ENCODE measurements around the gene ALPL.
A peak's percentile ranks its signal among the peaks of the same experiment; 100 is the strongest.

DNA sequence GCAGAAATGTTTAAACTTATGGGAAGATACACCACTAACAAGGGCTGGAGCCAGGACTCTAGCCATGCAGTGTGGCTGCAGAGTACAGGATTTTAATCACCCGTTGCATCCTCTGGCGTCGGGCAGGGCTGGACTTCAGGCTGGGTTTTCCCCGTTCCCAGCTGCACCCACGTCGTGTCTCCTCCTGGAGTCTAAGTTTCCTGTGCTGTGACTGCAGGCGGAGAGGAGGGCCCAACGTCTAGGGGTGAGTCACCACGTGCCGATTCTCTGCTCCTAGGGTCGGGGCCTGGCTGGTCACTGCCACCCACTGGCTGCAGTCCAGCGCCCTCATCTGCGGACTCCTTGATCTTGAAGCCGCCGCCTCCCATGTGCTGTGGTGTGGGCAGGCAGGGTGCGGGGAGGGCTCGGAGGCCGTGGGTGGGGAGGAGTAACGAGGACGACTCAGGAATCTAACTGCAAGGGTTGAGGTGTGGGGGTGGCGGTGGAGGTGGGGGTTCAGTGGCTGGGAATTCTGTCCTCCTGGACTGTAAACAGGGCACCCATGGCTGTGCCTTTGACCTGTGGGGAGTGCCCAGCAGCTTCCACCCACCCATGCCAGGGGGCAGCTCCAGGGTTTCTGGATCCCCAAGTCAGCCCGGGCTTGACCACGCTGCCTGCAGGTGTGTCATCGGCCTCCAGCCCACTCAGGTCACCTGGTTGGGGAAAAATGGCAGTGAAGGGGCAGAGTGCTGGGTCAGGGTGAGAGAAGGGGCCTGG is 77.8 kb downstream of the ALPL start:
- TF ChIP-seq, protein P1, sequence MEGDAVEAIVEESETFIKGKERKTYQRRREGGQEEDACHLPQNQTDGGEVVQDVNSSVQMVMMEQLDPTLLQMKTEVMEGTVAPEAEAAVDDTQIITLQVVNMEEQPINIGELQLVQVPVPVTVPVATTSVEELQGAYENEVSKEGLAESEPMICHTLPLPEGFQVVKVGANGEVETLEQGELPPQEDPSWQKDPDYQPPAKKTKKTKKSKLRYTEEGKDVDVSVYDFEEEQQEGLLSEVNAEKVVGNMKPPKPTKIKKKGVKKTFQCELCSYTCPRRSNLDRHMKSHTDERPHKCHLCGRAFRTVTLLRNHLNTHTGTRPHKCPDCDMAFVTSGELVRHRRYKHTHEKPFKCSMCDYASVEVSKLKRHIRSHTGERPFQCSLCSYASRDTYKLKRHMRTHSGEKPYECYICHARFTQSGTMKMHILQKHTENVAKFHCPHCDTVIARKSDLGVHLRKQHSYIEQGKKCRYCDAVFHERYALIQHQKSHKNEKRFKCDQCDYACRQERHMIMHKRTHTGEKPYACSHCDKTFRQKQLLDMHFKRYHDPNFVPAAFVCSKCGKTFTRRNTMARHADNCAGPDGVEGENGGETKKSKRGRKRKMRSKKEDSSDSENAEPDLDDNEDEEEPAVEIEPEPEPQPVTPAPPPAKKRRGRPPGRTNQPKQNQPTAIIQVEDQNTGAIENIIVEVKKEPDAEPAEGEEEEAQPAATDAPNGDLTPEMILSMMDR (conservative IDR thresholded peaks at IDR 0.05; ENCODE audit: low read depth, low read length), result 0 out of 2 replicates have a peak, but pooled peaks have one; percentile 7
- TF ChIP-seq EZH2 (IDR thresholded peaks at IDR 0.05; ENCODE audit: low read length, unreplicated experiment) (no peak), EZH2phosphoT487 (IDR thresholded peaks at IDR 0.05; ENCODE audit: borderline replicate concordance, low read length) (no peak)

Data from PC-3 (cell line).